CD4-positive, alpha-beta T cell treated with Interleukin-21 for 1 hour (primary cell): ENCODE results near the gene NUMBL.

Source experiments
- DNase-seq: peaks from one replicate; pipeline ENCODE4 v3.0.0-alpha.2; 2020

The NUMBL gene

DNA sequence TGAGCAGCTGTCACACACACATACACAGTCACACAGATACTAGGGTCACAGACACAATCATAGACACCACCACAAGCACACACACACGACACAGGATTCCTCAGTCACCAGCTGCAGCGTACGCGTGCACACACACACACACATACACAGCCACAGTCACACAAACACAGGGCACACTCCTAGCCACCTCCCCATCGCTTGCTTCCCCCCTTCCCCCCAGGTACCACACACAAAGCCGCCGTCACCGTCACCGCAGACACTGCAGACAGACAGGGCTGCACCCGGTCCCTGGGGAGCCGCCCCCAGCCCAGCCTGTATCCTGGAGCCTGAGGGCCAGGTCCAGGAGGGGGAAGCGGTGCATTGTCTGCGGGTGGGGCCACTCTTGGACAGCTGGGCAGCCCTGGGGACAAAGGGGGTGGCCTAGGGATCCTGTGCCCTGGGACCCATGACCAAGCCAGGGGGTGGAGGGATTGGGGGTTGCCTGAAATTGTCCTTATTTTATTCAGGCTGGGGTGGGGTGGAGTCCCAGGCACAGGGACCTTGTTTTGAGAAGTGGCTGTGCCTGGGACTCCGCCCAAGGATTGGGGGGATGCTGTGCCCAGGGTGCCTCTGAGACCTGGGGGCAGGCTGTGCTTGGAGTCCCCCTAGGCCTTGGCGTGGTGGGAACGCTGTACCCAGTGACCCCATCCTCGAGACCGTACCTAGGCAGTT, 957 bp downstream of the NUMBL start:
- DNase-seq: peak; percentile 36

- no peak for DNase-seq
Measured at GRCh38 chr19:40688987-40689338, 1.5 kb downstream of the NUMBL start.

GRCh38 chr19:40688309-40688708, 2.1 kb downstream of the NUMBL start:
- no peak for DNase-seq

GRCh38 chr19:40687525-40688016, 2.9 kb downstream of the NUMBL start:
- peak; percentile 60 for DNase-seq

GRCh38 chr19:40686882-40687524, 3.4 kb downstream of the NUMBL start:
- no peak for DNase-seq

DNA sequence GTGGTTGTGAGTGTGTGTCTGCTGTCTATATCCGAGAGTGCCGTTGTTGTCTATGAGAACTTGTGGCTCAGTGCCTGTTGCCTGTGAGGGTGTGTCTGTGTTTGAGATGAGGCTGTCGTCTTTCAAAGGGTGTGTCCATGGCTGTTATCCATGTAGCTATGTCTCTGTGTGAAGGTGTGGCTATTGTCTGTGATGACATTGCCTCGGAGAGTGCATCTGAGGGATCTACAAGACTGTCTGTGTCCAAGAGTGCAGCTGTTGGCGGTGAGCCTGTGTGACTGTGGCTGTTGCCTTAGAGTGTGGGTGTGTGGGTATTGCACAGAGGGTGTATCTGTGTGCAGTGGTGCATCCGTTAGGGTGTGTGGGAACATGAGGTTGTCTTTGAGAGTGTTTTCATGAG, 4.9 kb downstream of the NUMBL start:
- DNase-seq: no peak

DNA sequence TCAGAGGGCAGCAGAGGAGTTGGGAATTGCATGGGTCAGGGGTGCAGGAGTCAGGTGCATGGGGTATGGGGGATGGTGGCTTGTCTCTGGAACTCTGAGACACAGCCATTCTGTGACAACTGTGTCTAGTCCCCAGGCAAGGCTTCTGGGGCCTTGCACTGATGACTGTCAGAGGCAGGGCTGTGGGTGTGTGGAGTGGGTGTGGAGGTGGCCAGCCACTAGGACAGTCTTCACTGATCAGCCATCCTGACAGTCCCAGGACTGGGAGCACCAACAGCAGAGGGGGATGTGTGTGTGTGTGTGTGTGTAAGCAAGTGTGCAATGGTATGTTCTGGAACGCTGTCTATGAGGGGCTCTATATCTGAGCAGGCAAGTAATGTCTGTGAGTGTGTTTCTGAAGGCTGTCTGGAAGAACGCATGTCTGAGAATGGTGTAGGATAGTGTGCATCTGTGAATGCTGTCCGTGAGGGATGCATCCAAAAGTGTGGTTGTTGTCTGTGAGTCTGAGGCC, 5.4 kb downstream of the NUMBL start:
- no peak for DNase-seq

- DNase-seq: no peak
Measured at GRCh38 chr19:40684280-40684679, 6.2 kb downstream of the NUMBL start.

- DNase-seq: no peak
Measured at GRCh38 chr19:40683437-40683836, 7.0 kb downstream of the NUMBL start.

GRCh38 chr19:40682431-40682964, 8.0 kb downstream of the NUMBL start:
- DNase-seq: no peak

GRCh38 chr19:40681039-40681438, 9.4 kb downstream of the NUMBL start:
- no peak for DNase-seq

DNA sequence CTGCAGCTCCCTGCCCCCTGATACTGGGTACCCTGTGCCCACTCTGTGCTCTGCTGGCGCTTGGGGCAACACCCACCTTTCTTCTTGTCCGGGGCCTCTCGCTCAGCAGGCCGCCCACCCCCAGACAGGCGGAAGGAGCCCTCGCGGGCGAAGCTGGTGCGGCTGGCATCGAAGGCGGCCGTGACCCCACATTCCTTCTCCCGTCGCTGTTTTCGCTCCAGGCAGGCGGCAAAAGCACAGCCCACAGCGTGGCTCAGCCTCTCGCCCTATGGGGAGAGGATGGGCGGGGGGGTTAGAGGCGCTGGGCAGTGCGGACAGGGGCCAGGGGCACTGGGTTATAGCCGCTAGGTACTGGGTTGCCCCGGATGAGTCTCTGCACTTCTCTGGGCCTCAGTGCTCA, 13.3 kb downstream of the NUMBL start:
- no peak for DNase-seq

GRCh38 chr19:40674291-40674690, 16.2 kb downstream of the NUMBL start:
- no peak for DNase-seq

- DNase-seq: peak; percentile 42
Measured at GRCh38 chr19:40673397-40673796, 17.1 kb downstream of the NUMBL start.

DNA sequence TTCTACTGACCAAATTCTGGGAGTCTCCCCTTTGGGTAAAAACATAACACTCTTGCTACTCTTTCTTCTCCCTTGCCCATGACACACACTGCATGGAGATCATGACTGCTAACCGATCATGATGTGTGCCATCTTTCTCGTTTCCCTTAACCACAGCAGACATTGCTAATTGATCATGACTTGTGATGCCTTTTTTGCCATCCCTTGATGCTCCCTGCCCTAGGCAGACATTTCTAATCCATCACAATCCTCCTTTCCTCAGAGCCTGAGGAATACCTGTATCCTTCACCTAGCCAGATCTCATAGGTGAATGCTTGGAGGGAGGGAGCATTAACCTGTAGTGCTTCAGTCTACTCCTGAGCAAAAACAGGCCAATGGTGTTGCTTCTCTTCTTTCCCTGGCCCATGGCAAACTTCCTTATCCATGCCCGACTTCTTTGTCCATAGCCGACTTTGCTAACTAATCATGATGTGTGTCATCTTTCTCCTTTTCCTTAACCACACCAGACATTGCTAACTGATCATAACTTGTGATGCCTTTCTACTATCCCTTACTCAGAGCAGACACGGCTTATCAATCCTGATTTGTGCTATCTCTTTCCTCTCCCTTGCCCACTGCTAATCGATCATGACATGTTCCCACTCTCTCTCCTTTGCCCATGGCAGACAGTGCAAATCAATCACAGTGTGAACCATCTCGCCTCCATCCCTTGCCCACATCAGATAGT, 17.7 kb downstream of the NUMBL start:
- DNase-seq: no peak

- no peak for DNase-seq
Measured at GRCh38 chr19:40672038-40672437, 18.4 kb downstream of the NUMBL start.

DNA sequence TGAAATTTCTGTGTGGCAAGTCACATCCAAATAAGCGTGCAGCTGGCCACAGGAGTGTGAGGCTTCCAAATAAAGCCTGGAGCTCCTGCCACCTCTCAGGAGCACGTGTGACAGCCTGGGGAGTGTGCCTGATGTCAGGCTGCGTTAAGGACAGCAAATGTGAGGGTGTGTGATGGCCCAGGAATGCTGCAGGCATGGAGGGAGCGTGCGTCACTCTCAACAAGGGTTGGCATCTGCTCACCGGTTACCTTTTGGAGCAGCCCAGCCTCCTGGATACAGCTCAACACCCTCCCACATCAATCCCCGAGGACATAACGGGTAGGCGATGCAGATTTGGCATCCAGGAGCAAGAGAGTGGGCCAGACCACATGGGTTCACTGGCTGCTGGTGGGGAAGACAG, 19.0 kb downstream of the NUMBL start:
- DNase-seq: no peak

DNA sequence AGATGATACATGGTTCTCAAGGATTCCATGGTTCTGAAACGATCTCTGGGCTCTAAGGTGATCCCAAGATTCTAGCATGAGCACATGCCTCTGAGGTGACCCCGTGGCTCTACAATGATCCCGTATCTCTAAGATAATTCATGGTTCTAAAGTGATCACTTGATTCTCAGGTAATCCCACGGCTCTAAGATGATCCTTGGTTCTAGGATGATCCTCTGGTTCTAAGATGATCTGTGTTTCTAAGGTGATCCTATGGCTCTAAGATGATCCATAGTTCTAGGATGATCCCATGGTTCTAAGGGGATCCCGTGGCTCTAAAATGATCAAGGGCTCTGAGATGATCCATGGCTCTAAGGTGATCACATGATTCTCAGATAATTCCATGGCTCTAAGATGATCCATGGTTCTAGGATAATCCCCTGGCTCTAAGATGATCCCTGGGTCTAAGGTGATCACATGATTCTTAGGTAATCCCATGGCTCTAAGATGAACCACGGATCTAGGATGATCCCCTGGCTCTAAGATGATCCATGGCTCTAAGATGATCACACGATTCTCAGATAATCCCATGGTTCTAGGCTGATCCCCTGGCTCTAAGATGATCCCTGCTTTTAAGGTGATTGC, 21.3 kb downstream of the NUMBL start:
- DNase-seq: no peak

- DNase-seq: no peak
Measured at GRCh38 chr19:40667602-40668001, 22.8 kb downstream of the NUMBL start.

DNA sequence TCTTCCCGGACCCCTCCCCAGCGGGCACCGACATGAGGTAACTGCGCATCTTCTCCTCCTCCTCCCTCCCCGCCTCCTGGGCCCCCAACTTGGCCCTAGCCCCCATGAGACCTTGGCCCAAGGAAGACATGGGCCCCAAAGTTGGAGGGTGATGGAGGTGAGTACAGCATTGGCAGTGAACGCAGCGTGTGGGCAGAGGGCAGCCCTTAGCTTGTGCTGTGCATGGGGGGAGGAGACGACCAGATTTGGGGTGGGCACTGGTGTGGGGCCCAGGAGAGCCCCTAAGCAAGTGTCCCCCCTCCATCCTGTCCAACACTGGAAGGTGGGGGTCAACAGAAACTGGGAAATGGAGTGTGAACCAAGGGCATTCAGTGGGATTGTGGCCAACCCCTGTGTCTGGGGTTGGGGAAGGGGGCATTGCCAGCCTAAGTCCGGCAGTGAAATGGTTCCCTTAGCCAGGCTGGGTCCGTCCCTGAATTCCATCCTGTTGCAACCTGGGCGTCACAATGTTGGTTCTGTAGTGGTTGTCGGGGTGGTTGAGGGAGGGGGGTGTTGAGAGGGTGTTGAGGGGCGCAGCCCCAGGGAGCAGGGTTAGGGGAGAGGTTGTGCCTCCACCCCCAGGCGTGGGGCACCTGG, 23.5 kb downstream of the NUMBL start:
- no peak for DNase-seq

GRCh38 chr19:40663695-40664692, 26.5 kb downstream of the NUMBL start:
- DNase-seq: peak; percentile 13
